ENCODE data around the gene UGGT1. TPM values are rescaled to one million over a fixed set of nuclear protein-coding genes. Genes with fewer than 3 reads are reported as not detected.

Gene UGGT1
- total RNA-seq, 1 experiment from 2014 or later, result 77.5 TPM

GRCh38 chr2:128196471-128196931, 105.5 kb downstream of the UGGT1 start:
- Histone ChIP-seq H3K36me3 (ENCODE audit: control insufficient read depth, insufficient read depth, low read length) (no peaks in the 10 kb centered on the region), H3K4me1 (peaks cover 6% of the 10 kb centered on the region; the same call in 1 of the 2 replicates), H3K9me3 (no peaks in the 10 kb centered on the region), H3K4me3 (ENCODE audit: low read depth, low read length) (no peak overlapping the region), H3K27me3 (replicated peaks; ENCODE audit: control insufficient read depth, insufficient read depth, low read length) (no peaks in the 10 kb centered on the region)
- H3K9me3 Mint-ChIP-seq (ENCODE audit: unreplicated experiment), result no peaks in the 10 kb centered on the region
- no peaks in the 10 kb centered on the region for H3K4me1 Mint-ChIP-seq (ENCODE audit: low read depth, unreplicated experiment)
- no peak for DNase-seq
- intact Hi-C loops (cut with micrococcal nuclease; ENCODE audit: unreplicated experiment), result no loop called here
- H3K4me3 Mint-ChIP-seq (ENCODE audit: unreplicated experiment), result no peak overlapping the region
- H3K36me3 Mint-ChIP-seq (ENCODE audit: insufficient read depth, unreplicated experiment), result peaks cover 23% of the 10 kb centered on the region
- POLR2A ChIA-PET, result no interaction called here
- CTCF ChIA-PET, result no interaction called here
- BruUV-seq (replicated peaks), result no TSS peak
- peak overlapping the region; percentile 5 for H3K27ac Mint-ChIP-seq (ENCODE audit: unreplicated experiment)
- no peak for TF ChIP-seq CTCF (IDR thresholded peaks at IDR 0.05; ENCODE audit: insufficient read depth in 1 of 2, low read depth in 1 of 2, low read length in 1 of 2, severe bottlenecking in 1 of 2, unreplicated experiment in 1 of 2)
- H3K27me3 Mint-ChIP-seq (ENCODE audit: insufficient read depth, unreplicated experiment), result no peaks in the 10 kb centered on the region

GRCh38 chr2:128197059-128197458, 106.1 kb downstream of the UGGT1 start:
- intact Hi-C loops (cut with micrococcal nuclease; ENCODE audit: unreplicated experiment), result no loop called here

GRCh38 chr2:128198656-128199055, 107.7 kb downstream of the UGGT1 start:
- BruUV-seq (replicated peaks), result no TSS peak
- peaks cover 6% of the 10 kb centered on the region; the same call in 1 of the 2 replicates for H3K4me1 ChIP-seq
- Mint-ChIP-seq H3K36me3 (ENCODE audit: insufficient read depth, unreplicated experiment) (peaks cover 5% of the 10 kb centered on the region), H3K4me3 (ENCODE audit: unreplicated experiment) (no peak overlapping the region), H3K9me3 (ENCODE audit: unreplicated experiment) (no peaks in the 10 kb centered on the region), H3K4me1 (ENCODE audit: low read depth, unreplicated experiment) (no peaks in the 10 kb centered on the region), H3K27ac (ENCODE audit: unreplicated experiment) (no peak overlapping the region), H3K27me3 (ENCODE audit: insufficient read depth, unreplicated experiment) (no peaks in the 10 kb centered on the region)
- ChIA-PET CTCF (no interaction called here), POLR2A (no interaction called here)
- no peaks in the 10 kb centered on the region for H3K27me3 ChIP-seq (replicated peaks; ENCODE audit: control insufficient read depth, insufficient read depth, low read length)
- H3K4me3 ChIP-seq (ENCODE audit: low read depth, low read length), result no peak overlapping the region
- intact Hi-C loops (cut with micrococcal nuclease; ENCODE audit: unreplicated experiment), result no loop called here
- no peaks in the 10 kb centered on the region for H3K36me3 ChIP-seq (ENCODE audit: control insufficient read depth, insufficient read depth, low read length)
- no peaks in the 10 kb centered on the region for H3K9me3 ChIP-seq
- TF ChIP-seq CTCF (IDR thresholded peaks at IDR 0.05; ENCODE audit: insufficient read depth in 1 of 2, low read depth in 1 of 2, low read length in 1 of 2, severe bottlenecking in 1 of 2, unreplicated experiment in 1 of 2), result no peak
- DNase-seq, result no peak

More at GRCh38 chr2:128197059-128197458, 106.1 kb downstream of the UGGT1 start:
- Mint-ChIP-seq H3K9me3 (ENCODE audit: unreplicated experiment) (no peaks in the 10 kb centered on the region), H3K36me3 (ENCODE audit: insufficient read depth, unreplicated experiment) (peaks cover 17% of the 10 kb centered on the region), H3K4me1 (ENCODE audit: low read depth, unreplicated experiment) (no peaks in the 10 kb centered on the region), H3K27ac (ENCODE audit: unreplicated experiment) (no peak overlapping the region), H3K4me3 (ENCODE audit: unreplicated experiment) (no peak overlapping the region), H3K27me3 (ENCODE audit: insufficient read depth, unreplicated experiment) (no peaks in the 10 kb centered on the region)
- ChIA-PET POLR2A (no interaction called here), CTCF (no interaction called here)
- H3K27me3 ChIP-seq (replicated peaks; ENCODE audit: control insufficient read depth, insufficient read depth, low read length), result no peaks in the 10 kb centered on the region
- H3K36me3 ChIP-seq (ENCODE audit: control insufficient read depth, insufficient read depth, low read length), result no peaks in the 10 kb centered on the region
- no peak for DNase-seq
- BruUV-seq (replicated peaks), result no TSS peak
- H3K9me3 ChIP-seq, result no peaks in the 10 kb centered on the region
- peaks cover 6% of the 10 kb centered on the region; the same call in 1 of the 2 replicates for H3K4me1 ChIP-seq
- no peak for TF ChIP-seq CTCF (IDR thresholded peaks at IDR 0.05; ENCODE audit: insufficient read depth in 1 of 2, low read depth in 1 of 2, low read length in 1 of 2, severe bottlenecking in 1 of 2, unreplicated experiment in 1 of 2)
- no peak overlapping the region for H3K4me3 ChIP-seq (ENCODE audit: low read depth, low read length)
